ENCODE measurements around the gene SNAI1.

Gene SNAI1

DNA sequence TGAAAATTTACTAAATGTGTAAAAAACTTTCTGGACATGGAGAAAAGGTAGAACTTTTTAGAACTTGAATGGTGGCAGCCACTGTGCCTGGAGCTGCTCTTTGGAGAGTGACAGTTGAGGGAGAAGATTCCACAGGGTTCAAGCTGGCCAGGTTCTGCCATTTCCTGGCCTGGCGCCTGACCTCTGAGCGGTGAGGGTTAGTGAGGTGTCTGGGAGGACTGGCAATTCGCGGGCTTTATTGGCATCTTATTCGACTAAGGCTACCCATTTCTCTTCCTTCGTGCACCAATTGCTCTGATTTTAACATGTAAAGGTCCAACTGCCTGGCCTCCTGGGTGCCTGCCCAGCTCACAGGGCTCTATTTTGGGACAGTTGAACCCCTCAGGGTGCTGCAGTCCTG, 2.4 kb downstream of the SNAI1 start:
- peaks cover 48% of the 10 kb centered on the region for H3K79me2 ChIP-seq (ENCODE audit: control insufficient read depth, insufficient read depth, low read length)
- peaks cover 26% of the 10 kb centered on the region for H3K4me1 ChIP-seq (ENCODE audit: control insufficient read depth, low read depth, low read length)
- H4K8ac ChIP-seq (ENCODE audit: low read depth, low read length): no peak overlapping the region
- no peak overlapping the region for H2BK15ac ChIP-seq (replicated peaks; ENCODE audit: low read depth)
- peak overlapping the region; percentile 54 for H3K56ac ChIP-seq (ENCODE audit: low read length)
- H3K36me3 ChIP-seq (ENCODE audit: control insufficient read depth, insufficient read depth, low read length): peaks cover 3% of the 10 kb centered on the region
- no peak overlapping the region for H2AK5ac ChIP-seq (ENCODE audit: low read length)
- peaks cover 10% of the 10 kb centered on the region for H3K79me1 ChIP-seq (ENCODE audit: low read length)
- peak overlapping the region; percentile 93 for H3K4me3 ChIP-seq (ENCODE audit: low read length)
- no peak overlapping the region for H2BK120ac ChIP-seq (ENCODE audit: low read depth, low read length)
- no peak for DNase-seq
- no peak overlapping the region for H3K4ac ChIP-seq (ENCODE audit: low read depth, low read length)
- no peak overlapping the region for H4K5ac ChIP-seq (ENCODE audit: low read length)
- WGBS (ENCODE audit: extremely low coverage, insufficient coverage, low lambda C conversion rate): no CpG with 5 or more reads among the region's 6 CpGs
- no peak overlapping the region for H2BK5ac ChIP-seq (ENCODE audit: low read length)
- H3K18ac ChIP-seq (ENCODE audit: low read length): no peak overlapping the region
- no peak overlapping the region for H3K23ac ChIP-seq (ENCODE audit: low read length)
- H3K9ac ChIP-seq (ENCODE audit: low read length): peak overlapping the region; percentile 98
- no peaks in the 10 kb centered on the region for H3K27me3 ChIP-seq (ENCODE audit: insufficient read depth, low read length, poor library complexity)
- peak overlapping the region; percentile 9 for H3K4me2 ChIP-seq (ENCODE audit: low read length)
- H3K27ac ChIP-seq (ENCODE audit: low read depth, low read length): no peak overlapping the region

DNA sequence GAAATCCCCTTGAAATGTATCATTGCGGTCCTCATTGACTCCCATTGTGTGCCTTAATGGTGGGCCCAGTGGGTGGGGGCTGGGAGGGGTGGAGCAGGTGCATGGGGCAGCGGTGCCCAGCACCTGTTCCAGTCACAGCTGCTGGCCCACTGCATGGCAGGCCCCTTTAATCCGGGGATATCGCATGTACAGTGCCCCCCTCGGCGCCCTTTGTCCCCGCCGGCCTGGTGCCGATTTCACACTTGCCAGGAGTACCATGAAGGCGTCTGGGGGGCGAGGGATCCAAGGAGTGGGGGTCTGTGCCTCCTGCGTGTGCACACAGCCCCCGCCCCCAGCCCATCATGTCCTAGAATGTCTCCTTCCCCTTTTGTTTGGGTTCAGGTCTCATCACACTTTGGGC, 2.8 kb downstream of the SNAI1 start:
- Histone ChIP-seq H4K5ac (ENCODE audit: low read length) (no peak overlapping the region), H4K8ac (ENCODE audit: low read depth, low read length) (no peak overlapping the region), H3K79me1 (ENCODE audit: low read length) (peaks cover 10% of the 10 kb centered on the region), H3K36me3 (ENCODE audit: control insufficient read depth, insufficient read depth, low read length) (peaks cover 3% of the 10 kb centered on the region), H3K56ac (ENCODE audit: low read length) (peak overlapping the region; percentile 80), H3K4me1 (ENCODE audit: control insufficient read depth, low read depth, low read length) (peaks cover 26% of the 10 kb centered on the region), H3K79me2 (ENCODE audit: control insufficient read depth, insufficient read depth, low read length) (peaks cover 48% of the 10 kb centered on the region), H3K18ac (ENCODE audit: low read length) (no peak overlapping the region), H2BK5ac (ENCODE audit: low read length) (no peak overlapping the region), H3K27me3 (ENCODE audit: insufficient read depth, low read length, poor library complexity) (no peaks in the 10 kb centered on the region), H3K23ac (ENCODE audit: low read length) (no peak overlapping the region), H3K9ac (ENCODE audit: low read length) (peak overlapping the region; percentile 98), H3K27ac (ENCODE audit: low read depth, low read length) (no peak overlapping the region), H3K4me2 (ENCODE audit: low read length) (peak overlapping the region; percentile 49), H2AK5ac (ENCODE audit: low read length) (no peak overlapping the region), H2BK15ac (replicated peaks; ENCODE audit: low read depth) (no peak overlapping the region), H2BK120ac (ENCODE audit: low read depth, low read length) (no peak overlapping the region), H3K4ac (ENCODE audit: low read depth, low read length) (no peak overlapping the region), H3K4me3 (ENCODE audit: low read length) (peak overlapping the region; percentile 93)
- WGBS (ENCODE audit: extremely low coverage, insufficient coverage, low lambda C conversion rate): no CpG with 5 or more reads among the region's 13 CpGs
- DNase-seq: no peak

DNA sequence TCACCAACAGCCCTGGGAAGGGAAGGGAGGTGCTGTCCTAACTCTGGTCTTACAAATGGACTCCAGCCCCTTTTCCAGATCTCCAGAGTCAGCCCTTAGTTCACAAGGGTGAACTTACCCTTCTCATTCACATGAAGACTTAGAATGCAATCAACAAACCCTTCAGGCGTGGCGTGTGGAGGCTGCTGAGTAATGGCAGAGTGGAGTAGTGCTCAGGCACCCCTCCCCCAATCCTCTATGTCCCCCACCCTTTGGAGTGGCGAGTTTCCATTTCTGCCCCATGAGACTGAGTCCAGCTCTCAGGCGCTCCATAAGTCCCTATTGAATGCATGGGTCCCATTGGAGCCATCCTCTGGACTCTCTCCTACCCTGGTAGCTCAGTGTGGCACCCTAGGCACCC, 3.3 kb downstream of the SNAI1 start:
- peaks cover 48% of the 10 kb centered on the region for H3K79me2 ChIP-seq (ENCODE audit: control insufficient read depth, insufficient read depth, low read length)
- no peak overlapping the region for H4K8ac ChIP-seq (ENCODE audit: low read depth, low read length)
- no peaks in the 10 kb centered on the region for H3K27me3 ChIP-seq (ENCODE audit: insufficient read depth, low read length, poor library complexity)
- H2AK5ac ChIP-seq (ENCODE audit: low read length): peak overlapping the region; percentile 6
- H3K56ac ChIP-seq (ENCODE audit: low read length): peak overlapping the region; percentile 80
- no peak overlapping the region for H2BK120ac ChIP-seq (ENCODE audit: low read depth, low read length)
- H3K79me1 ChIP-seq (ENCODE audit: low read length): peaks cover 10% of the 10 kb centered on the region
- peak overlapping the region; percentile 51 for H3K23ac ChIP-seq (ENCODE audit: low read length)
- H4K5ac ChIP-seq (ENCODE audit: low read length): no peak overlapping the region
- H3K27ac ChIP-seq (ENCODE audit: low read depth, low read length): no peak overlapping the region
- peak overlapping the region; percentile 49 for H3K4me2 ChIP-seq (ENCODE audit: low read length)
- peak overlapping the region; percentile 19 for H3K4me3 ChIP-seq (ENCODE audit: low read length)
- peak overlapping the region; percentile 16 for H3K18ac ChIP-seq (ENCODE audit: low read length)
- DNase-seq: no peak
- H2BK5ac ChIP-seq (ENCODE audit: low read length): no peak overlapping the region
- WGBS (ENCODE audit: extremely low coverage, insufficient coverage, low lambda C conversion rate): no CpG with 5 or more reads among the region's 4 CpGs
- no peak overlapping the region for H3K4ac ChIP-seq (ENCODE audit: low read depth, low read length)
- H2BK15ac ChIP-seq (replicated peaks; ENCODE audit: low read depth): no peak overlapping the region
- peak overlapping the region; percentile 57 for H3K9ac ChIP-seq (ENCODE audit: low read length)
- peaks cover 24% of the 10 kb centered on the region for H3K4me1 ChIP-seq (ENCODE audit: control insufficient read depth, low read depth, low read length)
- H3K36me3 ChIP-seq (ENCODE audit: control insufficient read depth, insufficient read depth, low read length): peaks cover 3% of the 10 kb centered on the region

DNA sequence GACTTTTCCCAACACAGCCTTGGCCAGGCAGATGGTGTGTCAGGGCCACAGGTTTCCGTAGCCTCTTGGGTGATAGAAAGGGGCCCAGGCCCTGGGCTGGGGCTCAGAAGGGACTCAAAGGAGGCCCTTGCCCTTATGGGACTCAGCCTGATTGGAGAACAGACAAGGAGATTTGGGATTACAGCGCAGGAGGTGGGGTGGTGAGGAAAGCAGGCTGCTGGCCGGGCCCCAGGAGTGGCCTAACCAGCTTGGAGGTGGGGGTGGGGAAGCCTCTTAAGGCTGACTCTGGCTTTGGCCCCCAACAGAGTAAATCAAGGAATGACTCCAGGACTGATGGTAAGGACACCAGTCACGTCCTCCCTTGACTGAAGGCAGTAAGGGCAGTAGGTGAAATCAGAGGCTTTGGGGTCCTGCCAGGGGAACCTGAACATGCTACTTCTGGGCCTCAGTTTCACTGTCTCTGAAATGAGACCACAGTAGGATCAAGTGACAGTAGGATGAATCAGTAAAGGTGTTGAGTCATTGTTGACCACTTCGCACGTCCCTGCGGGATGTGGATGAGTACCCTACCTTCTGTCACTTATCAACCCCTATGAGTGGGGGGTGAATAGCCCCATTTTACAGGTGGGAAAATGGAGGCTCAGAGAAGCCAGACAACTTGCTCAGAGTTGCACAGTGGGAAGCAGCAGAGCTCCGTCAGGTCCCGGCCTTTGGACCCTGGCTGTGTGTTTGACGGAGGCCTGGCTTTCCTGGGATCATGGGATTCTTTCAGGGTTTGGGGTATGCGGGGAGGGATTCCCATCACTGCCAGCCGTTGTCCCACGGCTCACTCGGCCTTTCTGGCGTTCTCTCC, 4.5 kb downstream of the SNAI1 start:
- H3K79me1 ChIP-seq (ENCODE audit: low read length): peaks cover 10% of the 10 kb centered on the region
- peaks cover 3% of the 10 kb centered on the region for H3K36me3 ChIP-seq (ENCODE audit: control insufficient read depth, insufficient read depth, low read length)
- H4K8ac ChIP-seq (ENCODE audit: low read depth, low read length): no peak overlapping the region
- peak overlapping the region; percentile 72 for H3K27ac ChIP-seq (ENCODE audit: low read depth, low read length)
- no peak overlapping the region for H3K23ac ChIP-seq (ENCODE audit: low read length)
- H3K4me1 ChIP-seq (ENCODE audit: control insufficient read depth, low read depth, low read length): peaks cover 22% of the 10 kb centered on the region
- H2BK120ac ChIP-seq (ENCODE audit: low read depth, low read length): no peak overlapping the region
- no peaks in the 10 kb centered on the region for H3K27me3 ChIP-seq (ENCODE audit: insufficient read depth, low read length, poor library complexity)
- peak overlapping the region; percentile 75 for H3K56ac ChIP-seq (ENCODE audit: low read length)
- no peak overlapping the region for H3K4ac ChIP-seq (ENCODE audit: low read depth, low read length)
- no peak overlapping the region for H2AK5ac ChIP-seq (ENCODE audit: low read length)
- peak overlapping the region; percentile 60 for H3K9ac ChIP-seq (ENCODE audit: low read length)
- peak overlapping the region; percentile 23 for H3K4me2 ChIP-seq (ENCODE audit: low read length)
- WGBS (ENCODE audit: extremely low coverage, insufficient coverage, low lambda C conversion rate): no CpG with 5 or more reads among the region's 15 CpGs
- H3K4me3 ChIP-seq (ENCODE audit: low read length): no peak overlapping the region
- H3K18ac ChIP-seq (ENCODE audit: low read length): no peak overlapping the region
- H2BK5ac ChIP-seq (ENCODE audit: low read length): peak overlapping the region; percentile 6
- H4K5ac ChIP-seq (ENCODE audit: low read length): no peak overlapping the region
- DNase-seq: peak; percentile 57
- no peak overlapping the region for H2BK15ac ChIP-seq (replicated peaks; ENCODE audit: low read depth)
- H3K79me2 ChIP-seq (ENCODE audit: control insufficient read depth, insufficient read depth, low read length): peaks cover 48% of the 10 kb centered on the region

DNA sequence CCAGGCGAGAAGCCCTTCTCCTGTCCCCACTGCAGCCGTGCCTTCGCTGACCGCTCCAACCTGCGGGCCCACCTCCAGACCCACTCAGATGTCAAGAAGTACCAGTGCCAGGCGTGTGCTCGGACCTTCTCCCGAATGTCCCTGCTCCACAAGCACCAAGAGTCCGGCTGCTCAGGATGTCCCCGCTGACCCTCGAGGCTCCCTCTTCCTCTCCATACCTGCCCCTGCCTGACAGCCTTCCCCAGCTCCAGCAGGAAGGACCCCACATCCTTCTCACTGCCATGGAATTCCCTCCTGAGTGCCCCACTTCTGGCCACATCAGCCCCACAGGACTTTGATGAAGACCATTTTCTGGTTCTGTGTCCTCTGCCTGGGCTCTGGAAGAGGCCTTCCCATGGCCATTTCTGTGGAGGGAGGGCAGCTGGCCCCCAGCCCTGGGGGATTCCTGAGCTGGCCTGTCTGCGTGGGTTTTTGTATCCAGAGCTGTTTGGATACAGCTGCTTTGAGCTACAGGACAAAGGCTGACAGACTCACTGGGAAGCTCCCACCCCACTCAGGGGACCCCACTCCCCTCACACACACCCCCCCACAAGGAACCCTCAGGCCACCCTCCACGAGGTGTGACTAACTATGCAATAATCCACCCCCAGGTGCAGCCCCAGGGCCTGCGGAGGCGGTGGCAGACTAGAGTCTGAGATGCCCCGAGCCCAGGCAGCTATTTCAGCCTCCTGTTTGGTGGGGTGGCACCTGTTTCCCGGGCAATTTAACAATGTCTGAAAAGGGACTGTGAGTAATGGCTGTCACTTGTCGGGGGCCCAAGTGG, 5.3 kb downstream of the SNAI1 start:
- Histone ChIP-seq H2BK15ac (replicated peaks; ENCODE audit: low read depth) (no peak overlapping the region), H3K4me2 (ENCODE audit: low read length) (no peak overlapping the region), H3K9ac (ENCODE audit: low read length) (peak overlapping the region; percentile 0), H3K23ac (ENCODE audit: low read length) (no peak overlapping the region), H3K18ac (ENCODE audit: low read length) (peak overlapping the region; percentile 19), H3K4ac (ENCODE audit: low read depth, low read length) (no peak overlapping the region), H2AK5ac (ENCODE audit: low read length) (no peak overlapping the region), H3K36me3 (ENCODE audit: control insufficient read depth, insufficient read depth, low read length) (peaks cover 3% of the 10 kb centered on the region), H3K4me3 (ENCODE audit: low read length) (no peak overlapping the region), H4K8ac (ENCODE audit: low read depth, low read length) (no peak overlapping the region), H3K27me3 (ENCODE audit: insufficient read depth, low read length, poor library complexity) (no peaks in the 10 kb centered on the region), H2BK5ac (ENCODE audit: low read length) (no peak overlapping the region), H2BK120ac (ENCODE audit: low read depth, low read length) (no peak overlapping the region), H3K79me2 (ENCODE audit: control insufficient read depth, insufficient read depth, low read length) (peaks cover 46% of the 10 kb centered on the region), H3K56ac (ENCODE audit: low read length) (peak overlapping the region; percentile 8), H3K79me1 (ENCODE audit: low read length) (peaks cover 8% of the 10 kb centered on the region), H3K27ac (ENCODE audit: low read depth, low read length) (peak overlapping the region; percentile 72), H3K4me1 (ENCODE audit: control insufficient read depth, low read depth, low read length) (peaks cover 22% of the 10 kb centered on the region), H4K5ac (ENCODE audit: low read length) (no peak overlapping the region)
- no CpG with 5 or more reads among the region's 18 CpGs for WGBS (ENCODE audit: extremely low coverage, insufficient coverage, low lambda C conversion rate)
- DNase-seq: no peak
